Left colon (tissue), 2 donors: Measurements from ENCODE around the gene PLPP4. TPM values are rescaled to one million over a fixed set of nuclear protein-coding genes. Genes with fewer than 3 reads are reported as not detected.
A peak's percentile ranks its signal among the peaks of the same experiment; 100 is the strongest.

Source experiments
- ATAC-seq: fragments of 200-7000 bp; cut with Tn5 transposase; one replicate; pipeline ENCODE4 v1.9.1; 2020; ENCODE audit warnings: mild to moderate bottlenecking, moderate library complexity
- DNase-seq, 2 donors: peaks; one replicate each; pipeline ENCODE4 v3.0.0-alpha.2; 2020
- intact Hi-C, 2 donors: fragments of 100-400 bp; cut with DNase I in 1 of 2; cut with micrococcal nuclease in 1 of 2; formaldehyde crosslinking; loops; one replicate each; pipeline versions ENCODE4 v1.11.2 to v1.14.0; 2022; cut with DNase I, micrococcal nuclease
- long read RNA-seq: library from polyadenylated mRNA; unstranded; transcript quantifications from one replicate; pipeline ENCODE4 v2.0.0, GENCODE V29; 2021
- total RNA-seq, 2 donors: library from RNA; stranded (reverse); fragmentation: NEBNext Ultra II Directional; extraction: Animal tissue kit (Norgen Biotek cat#: 25700); gene quantifications; one replicate each; pipeline ENCODE4 v1.2.1, GENCODE V29; 2021
- donor health status: DM: no; HTN: no; CAD: no.
- donor health status: DM: yes; HTN: yes; CAD: no.

PLPP4 gene
- under 1 TPM; 0.24 to 0.47 TPM for total RNA-seq
- long read RNA-seq, partial matches to known transcripts = 0 of 1 reads
- long read RNA-seq, other reads (novel, unspliced or antisense) = 1 of 1 reads

DNA sequence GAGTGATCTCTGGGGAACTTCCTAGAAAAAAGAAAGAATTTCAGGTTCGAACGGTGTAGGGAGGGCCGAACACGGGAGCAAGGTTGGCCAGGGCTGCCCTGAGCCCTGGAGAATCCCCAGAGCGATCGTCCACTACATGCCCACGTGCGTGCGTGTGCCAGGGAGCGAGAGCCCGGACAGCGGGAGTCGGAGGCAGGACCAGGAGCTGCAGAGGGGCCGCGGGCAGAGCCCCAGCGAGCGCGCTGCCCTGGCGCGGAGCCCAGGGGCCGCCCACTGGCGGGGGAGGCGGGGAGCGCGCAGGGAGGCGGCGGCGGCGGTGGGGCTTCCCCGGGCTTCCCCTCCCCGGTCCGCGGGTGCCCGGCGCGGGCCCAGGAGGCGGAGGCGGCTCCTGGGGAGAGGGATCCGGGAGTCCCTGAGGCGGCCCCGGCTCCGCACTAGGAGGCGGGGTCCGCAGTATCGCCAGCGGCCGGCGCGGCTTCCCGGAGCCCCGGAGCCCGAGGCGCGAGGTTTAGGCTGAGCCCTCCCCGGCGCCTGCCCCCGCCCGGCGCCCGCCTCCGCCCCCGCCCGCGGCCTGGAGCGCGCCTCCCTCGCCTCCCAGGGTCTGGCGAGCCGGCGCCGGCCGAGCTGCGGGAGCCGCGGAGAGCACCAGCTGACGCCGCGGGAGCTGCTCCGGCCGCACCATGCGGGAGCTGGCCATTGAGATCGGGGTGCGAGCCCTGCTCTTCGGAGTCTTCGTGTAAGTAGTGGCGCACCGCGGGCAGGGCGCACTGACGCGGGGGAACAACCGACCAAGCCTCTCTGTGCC is at the start of gene PLPP4:
PLPP4 (plus strand) TSS at position 602 of the 805 bp plus-strand sequence; CDS start at position 681, 79 bp downstream.
- ATAC-seq (peak; percentile 44), DNase-seq (no peak)

DNA sequence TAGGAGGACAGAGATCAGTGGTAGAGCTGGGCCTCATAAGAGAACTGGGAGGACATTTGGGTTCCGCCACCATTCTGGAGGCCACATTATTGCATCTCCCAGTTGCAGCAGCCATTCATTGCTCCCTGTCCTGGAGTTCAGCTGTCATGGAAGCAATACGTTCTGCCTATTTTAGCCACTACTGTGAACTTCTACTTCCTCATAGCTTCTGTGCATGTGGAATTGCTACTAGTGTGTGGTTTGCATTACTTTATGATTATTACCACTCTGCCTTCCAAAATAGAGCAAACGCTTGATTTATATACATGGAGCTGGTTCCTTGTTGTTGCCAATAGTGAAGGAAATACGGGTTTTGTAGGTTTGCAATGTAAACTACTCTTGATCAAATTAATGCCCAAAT is 47.2 kb upstream of the PLPP4 start:
- DNase-seq (no peak), ATAC-seq (peak; percentile 84)
- intact Hi-C loops = no loop called here

More for the DNA sequence above, at the start of gene PLPP4:
- intact Hi-C loops = no loop called here

GRCh38 chr10:120414946-120415345 is 42.1 kb upstream of the PLPP4 start:
- intact Hi-C loops = no loop called here
- ATAC-seq (no peak), DNase-seq (no peak)

DNA sequence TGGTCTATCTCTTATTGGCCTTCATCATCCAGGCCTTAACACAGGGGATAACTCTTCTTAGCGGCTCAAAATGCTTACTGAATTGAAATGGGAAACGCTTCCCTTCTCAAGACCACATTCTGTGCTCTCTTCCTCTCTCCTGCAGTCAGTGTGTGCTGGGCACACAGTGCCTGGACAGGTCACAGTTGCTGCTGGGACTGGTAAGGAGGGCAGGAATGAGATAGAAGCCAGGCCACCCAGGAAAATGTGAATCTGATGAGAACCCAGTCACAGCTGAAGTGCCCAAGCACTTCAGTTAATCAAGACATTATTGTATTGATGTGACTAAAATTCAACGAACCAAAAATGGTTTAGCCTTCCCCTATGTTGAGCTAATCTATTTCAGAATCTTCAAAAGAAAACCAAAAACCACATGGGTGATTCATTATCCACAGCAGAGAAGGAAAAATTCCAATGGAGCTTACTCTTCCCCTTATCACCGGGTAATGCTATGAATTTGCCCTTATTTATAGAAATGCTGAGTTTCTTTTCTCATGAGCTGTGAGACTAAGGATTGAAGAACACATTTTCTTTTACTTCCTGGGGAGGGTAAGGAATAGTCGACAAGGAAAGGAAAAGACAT is 41.2 kb upstream of the PLPP4 start:
- DNase-seq = no peak
- intact Hi-C loops = no loop called here
- no peak for ATAC-seq

DNA sequence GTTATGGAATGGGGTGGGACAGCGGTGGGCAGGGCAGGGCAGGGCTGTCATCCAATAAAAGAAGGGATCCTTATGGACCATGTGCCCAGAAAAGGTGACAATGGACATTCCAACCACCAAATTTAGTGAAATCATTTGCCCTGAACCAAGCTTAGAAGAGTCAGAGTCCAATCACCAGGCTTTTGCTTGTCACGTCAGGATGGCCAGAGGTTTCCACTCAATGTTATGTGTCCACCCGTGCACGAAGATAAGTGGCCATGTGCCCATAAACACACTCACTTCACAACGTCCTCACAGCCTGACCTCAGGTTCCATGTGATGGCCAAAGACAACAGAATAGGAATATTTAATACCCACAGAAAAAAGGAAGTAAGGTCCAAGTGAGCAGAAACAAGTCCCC is 36.6 kb upstream of the PLPP4 start:
- ATAC-seq (no peak), DNase-seq (no peak)
- intact Hi-C loops = no loop called here

DNA sequence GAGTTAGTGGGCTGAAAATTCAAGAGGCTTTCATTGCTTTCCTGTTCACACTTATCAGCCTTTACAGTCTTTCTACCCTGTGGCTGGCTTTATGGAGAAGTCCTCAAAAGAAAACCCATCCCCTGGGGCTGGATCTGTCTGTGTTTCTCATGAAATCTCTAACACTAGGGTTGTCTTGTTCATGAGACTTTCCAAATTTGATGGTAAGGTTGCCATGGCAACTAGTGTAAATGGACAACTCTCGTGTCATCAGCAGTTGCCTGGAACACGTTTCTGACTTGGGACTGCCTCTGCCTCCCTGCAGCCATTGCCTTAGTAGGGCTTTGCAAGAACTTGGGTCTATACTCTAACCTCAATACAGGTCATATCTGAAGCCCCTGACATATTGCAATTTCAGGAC is 35.8 kb upstream of the PLPP4 start:
- ATAC-seq (no peak), DNase-seq (no peak)
- intact Hi-C loops = no loop called here

- DNase-seq = no peak
These were observed 34.6 kb upstream of the PLPP4 start for GRCh38 chr10:120422457-120422856.

DNA sequence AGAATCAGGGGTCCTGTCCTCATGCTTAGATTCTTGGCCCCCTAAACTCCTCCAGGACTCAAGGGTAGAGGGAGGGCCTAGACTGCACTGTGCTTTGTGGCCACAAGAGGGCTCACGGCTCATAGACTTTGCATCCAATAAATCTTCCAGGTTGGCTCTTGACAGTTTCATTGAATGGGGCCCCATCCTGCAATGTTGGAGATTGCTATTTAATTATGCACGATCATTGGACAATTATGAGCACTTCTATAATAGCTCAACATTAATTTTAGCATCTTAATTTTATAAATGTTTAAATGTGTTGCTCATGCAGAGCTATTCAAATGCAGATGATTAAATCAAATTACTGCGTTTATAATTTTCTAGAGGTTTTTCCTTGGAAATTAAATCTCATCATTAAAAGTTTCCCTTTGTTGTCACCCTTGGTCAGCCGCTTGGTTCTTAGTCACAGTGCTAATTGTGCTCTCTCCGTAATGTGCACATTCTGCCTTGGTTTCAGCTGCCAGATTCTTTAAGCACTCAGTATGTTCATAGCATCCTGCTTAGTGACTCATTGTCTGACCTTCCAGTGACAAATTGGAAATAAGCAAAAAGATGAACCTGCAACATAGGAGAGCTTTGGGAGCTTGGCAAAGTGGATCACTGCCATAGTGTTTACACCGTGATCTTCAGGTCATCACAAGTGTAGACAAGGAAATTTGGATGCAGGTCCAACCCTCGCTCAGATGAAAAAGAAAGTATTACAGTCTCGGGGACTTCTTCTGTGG is 33.4 kb upstream of the PLPP4 start:
- intact Hi-C loops = no loop called here
- peak in 1 of 2 donors; percentile 47 for DNase-seq

More at GRCh38 chr10:120422457-120422856, 34.6 kb upstream of the PLPP4 start:
- intact Hi-C loops = no loop called here
- no peak for ATAC-seq

DNA sequence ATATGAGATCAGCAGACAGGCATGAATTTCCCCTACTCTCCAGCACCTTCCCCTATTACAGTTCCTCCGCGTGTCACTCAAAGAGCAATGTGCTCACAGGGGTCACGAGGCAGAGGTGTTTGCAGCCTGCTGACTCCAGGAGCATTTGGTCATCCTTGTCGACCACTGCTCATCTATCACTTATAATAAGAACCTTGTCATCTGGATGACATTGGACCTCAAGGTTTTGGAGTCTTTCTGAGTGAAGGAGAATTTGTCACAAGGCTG is 32.9 kb upstream of the PLPP4 start:
- ATAC-seq (no peak), DNase-seq (no peak)
- intact Hi-C loops = no loop called here

More for the DNA sequence above, 33.4 kb upstream of the PLPP4 start:
- peak; percentile 88 for ATAC-seq

DNA sequence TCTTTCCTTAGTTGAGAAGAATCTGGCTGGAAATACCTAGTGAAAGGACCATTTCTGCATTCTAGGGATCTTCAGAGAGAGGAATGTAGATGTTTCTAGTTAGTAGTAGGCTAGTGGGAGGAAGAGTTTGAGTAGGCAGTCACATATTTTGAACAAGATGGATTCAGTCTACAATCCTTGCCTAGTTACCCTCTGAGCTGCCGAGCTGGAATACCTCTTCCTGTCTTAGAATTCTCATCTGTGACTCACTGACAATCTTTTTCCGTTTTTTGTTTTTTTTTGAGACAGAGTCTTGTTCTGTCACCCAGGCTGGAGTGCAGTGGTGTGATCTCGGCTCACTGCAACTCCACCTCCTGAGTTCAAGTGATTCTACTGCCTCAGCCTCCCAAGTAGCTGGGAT is 30.7 kb upstream of the PLPP4 start:
- ATAC-seq (no peak), DNase-seq (no peak)
- intact Hi-C loops = no loop called here

DNA sequence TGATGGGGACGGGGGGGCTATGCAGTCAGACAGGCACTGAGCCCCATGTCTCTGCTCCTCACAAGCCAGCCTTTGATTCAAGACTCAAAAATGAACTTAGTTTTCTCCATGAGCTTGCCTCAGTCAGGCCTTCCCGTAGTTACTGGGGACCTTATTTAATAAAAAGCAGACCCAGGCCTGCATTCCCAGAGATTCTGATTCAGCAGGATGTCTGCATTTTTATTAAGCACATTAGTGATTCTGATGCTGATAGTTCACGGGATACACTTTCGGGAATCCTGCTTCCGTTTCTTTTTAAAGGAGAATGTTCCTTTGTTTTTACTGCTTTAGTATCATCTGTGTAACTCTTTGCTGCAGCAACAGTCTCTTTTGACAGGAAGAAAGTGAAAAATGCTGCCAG is 28.3 kb upstream of the PLPP4 start:
- ATAC-seq = no peak
- DNase-seq = no peak
- intact Hi-C loops = no loop called here

- intact Hi-C loops = no loop called here
- ATAC-seq (no peak), DNase-seq (no peak)
These were observed 27.6 kb upstream of the PLPP4 start for GRCh38 chr10:120429395-120429794.

- ATAC-seq (no peak), DNase-seq (no peak)
- intact Hi-C loops = no loop called here
These were observed 25.8 kb upstream of the PLPP4 start for GRCh38 chr10:120431251-120431651.

GRCh38 chr10:120432209-120432608 is 24.8 kb upstream of the PLPP4 start:
- intact Hi-C loops = no loop called here
- ATAC-seq (no peak), DNase-seq (no peak)

GRCh38 chr10:120433141-120433540 is 23.9 kb upstream of the PLPP4 start:
- ATAC-seq = no peak
- intact Hi-C loops = no loop called here

GRCh38 chr10:120436439-120437112 is 20.5 kb upstream of the PLPP4 start:
- intact Hi-C loops = no loop called here
- no peak for ATAC-seq
- DNase-seq = no peak

More at GRCh38 chr10:120433141-120433540, 23.9 kb upstream of the PLPP4 start:
- no peak for DNase-seq

DNA sequence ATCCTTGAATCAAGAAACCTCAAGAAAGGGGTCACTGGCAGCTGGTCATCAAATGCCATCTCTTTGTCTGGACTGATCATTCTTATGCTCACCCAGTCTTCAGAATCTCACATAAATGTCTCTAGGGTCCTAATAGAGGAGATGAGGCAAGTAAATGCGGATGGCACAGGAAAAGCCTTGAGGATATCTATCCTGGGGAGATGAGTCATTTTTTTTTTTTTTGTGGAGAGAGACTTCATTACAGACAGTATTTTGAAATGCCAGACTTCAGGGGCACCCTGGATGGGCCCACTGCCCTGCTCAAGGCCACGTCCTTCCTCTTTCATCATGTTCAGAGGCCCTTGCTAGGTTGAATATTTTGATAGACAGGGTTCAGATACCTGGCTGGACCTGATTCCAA is 19.5 kb upstream of the PLPP4 start:
- intact Hi-C loops = no loop called here
- DNase-seq (no peak), ATAC-seq (no peak)

DNA sequence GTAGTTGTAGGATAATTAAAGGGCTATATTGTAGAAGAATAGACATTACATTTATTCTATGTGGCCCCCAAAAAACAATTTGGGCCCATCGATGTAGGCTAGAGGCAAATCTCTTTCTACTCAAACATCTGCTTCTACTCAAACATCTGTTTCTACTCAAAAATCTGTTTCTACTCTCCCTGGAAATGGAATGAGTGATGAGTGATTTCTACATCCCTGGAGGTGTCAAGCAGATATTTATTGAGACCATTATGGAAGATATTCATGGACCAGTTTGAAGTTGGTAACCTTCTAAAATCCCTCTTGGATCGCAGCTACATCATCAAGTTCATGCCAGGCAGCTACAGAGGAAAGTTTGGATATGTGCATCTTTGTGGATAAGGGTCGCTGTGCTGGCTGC is 5.1 kb upstream of the PLPP4 start:
- DNase-seq = no peak
- intact Hi-C loops = no loop called here
- ATAC-seq = no peak

- DNase-seq (no peak), ATAC-seq (no peak)
- intact Hi-C loops = no loop called here
These were observed 3.7 kb upstream of the PLPP4 start for GRCh38 chr10:120453319-120453718.
